Body of pancreas (tissue), 4 donors: ENCODE data around the gene ACOT7. TPM values are rescaled to one million over a fixed set of nuclear protein-coding genes. Genes with fewer than 3 reads are reported as not detected.
"Not testable (repeated sequence)": the region's sequence is repeated elsewhere in the genome, so short reads cannot be mapped to it uniquely, and the experiment has no call there.

Experiments used
- ATAC-seq: fragments of 150-250 bp; one replicate; pipeline ENCODE4 v1.9.1; 2016
- DNase-seq, 4 donors: peaks; one replicate each; pipeline ENCODE4 v3.0.0-alpha.2; 2019
- H3K27ac ChIP-seq, 4 donors: fragments of 200-600 bp; sonication (generic); 1 replicate in 3 of 4; 2 replicates in 1 of 4; pipeline versions ENCODE4 v1.5.1 to v1.6.1; 2016 to 2019; ENCODE audit warnings: mild to moderate bottlenecking in 1 of 4, mixed read lengths in 1 of 4, moderate library complexity in 1 of 4
- H3K27me3 ChIP-seq, 2 donors: fragments of 200-600 bp; sonication (generic); one replicate each; pipeline ENCODE4 v1.6.0; 2016; ENCODE audit warnings: mild to moderate bottlenecking in 1 of 2
- H3K36me3 ChIP-seq, 2 donors: fragments of 200-600 bp; sonication (generic); replicated peaks in 1 of 2; 2 replicates each; pipeline ENCODE4 v1.5.1; 2016; ENCODE audit warnings: low read depth in 2 of 2; ENCODE audit not compliant: insufficient read depth in 1 of 2
- H3K4me1 ChIP-seq: fragments of 200-600 bp; sonication (generic); one replicate; pipeline ENCODE4 v1.6.0; 2016
- H3K4me3 ChIP-seq, 2 donors: fragments of 200-600 bp; sonication (generic); 1 replicate in 1 of 2; 2 replicates in 1 of 2; pipeline ENCODE4 v1.5.1; 2016 to 2019
- H3K9me3 ChIP-seq, 3 donors: fragments of 200-600 bp; sonication (generic); 1 replicate in 2 of 3; 2 replicates in 1 of 3; pipeline ENCODE4 v1.5.1; 2016
- CTCF ChIP-seq, 7 experiments: fragments of 450-650 bp in 4 of 7; fragments of 200-600 bp in 3 of 7; sonication (generic) in 3 of 7; IDR thresholded peaks; one replicate each; pipeline ENCODE4 v1.5.1; 2016 to 2019; ENCODE audit warnings: antibody characterized with exemption in 7 of 7
- POLR2A ChIP-seq, 3 donors: fragments of 450-650 bp; IDR thresholded peaks; one replicate each; pipeline ENCODE4 v1.6.1; 2016; ENCODE audit warnings: antibody characterized with exemption in 3 of 3, mild to moderate bottlenecking in 2 of 3
- WGBS, 2 donors: methylation state at CpG; one replicate each; pipeline ENCODE4 v1.1.5; 2017; 5-methylcytosine and 5-hydroxymethylcytosine counted together
- intact Hi-C: fragments of 100-400 bp; cut with DNase I; formaldehyde crosslinking; loops from one replicate; pipeline ENCODE4 v1.15.1; 2023
- total RNA-seq, 2 donors: library from RNA; depleted of rRNA; stranded (reverse); fragments of >200 nt; gene quantifications; one replicate each; pipeline ENCODE4 v1.1.0, GENCODE V29; 2016

The ACOT7 gene
- total RNA-seq, 2 donors from 2014 or later = 6.0 to 33.0 TPM

DNA sequence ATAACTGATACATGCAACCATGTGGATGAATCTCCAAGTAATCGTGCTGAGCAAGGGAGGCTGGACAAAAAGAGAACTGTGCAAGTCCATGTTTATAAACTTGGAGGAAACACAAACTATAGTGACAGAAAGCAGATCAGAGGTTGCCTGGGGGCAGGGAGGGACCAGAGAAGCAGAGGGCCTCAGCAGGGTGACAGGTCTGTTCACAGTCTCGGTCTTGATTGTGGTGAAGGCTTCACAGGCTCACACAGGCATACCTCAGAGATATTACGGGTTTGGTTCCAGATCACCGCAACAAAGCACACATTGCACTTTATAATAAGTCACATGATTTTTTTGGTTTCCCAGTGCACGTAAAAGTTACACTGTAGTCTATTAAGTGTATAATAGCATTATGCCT is 28.5 kb downstream of the ACOT7 start:
- Histone ChIP-seq H3K27ac (no peak overlapping the region), H3K27me3 (no peaks in the 10 kb centered on the region), H3K36me3 (no peaks in the 10 kb centered on the region), H3K4me1 (peaks cover 13% of the 10 kb centered on the region), H3K4me3 (no peak overlapping the region), H3K9me3 (no peaks in the 10 kb centered on the region)
- WGBS, 2 donors = 84 to 93% methylated on average over 5 of the region's 5 CpGs
- no peak for TF ChIP-seq POLR2A (IDR thresholded peaks at IDR 0.05)
- intact Hi-C loops = loop anchor here (5.0 kb wide), 1 partner anchor 37 kb away; no protein-coding TSS in a partner anchor
- no peak for DNase-seq
- no peak for ATAC-seq

- WGBS, 2 donors = 38 to 65% methylated on average over 9 to 20 of the region's 20 CpGs
- peak; percentile 59 to 88 (median 75) for TF ChIP-seq CTCF (IDR thresholded peaks at IDR 0.05)
- H3K4me3 ChIP-seq, H3K9me3 ChIP-seq, H3K27ac ChIP-seq, H3K36me3 ChIP-seq, H3K27me3 ChIP-seq, intact Hi-C loops, ATAC-seq: not testable (repeated sequence)
- peaks cover 30% of the 10 kb centered on the region for H3K4me1 ChIP-seq
- peak; percentile 76 to 82 (median 78) for DNase-seq
These were observed 30.3 kb downstream of the ACOT7 start for GRCh38 chr1:6363085-6363884.

DNA sequence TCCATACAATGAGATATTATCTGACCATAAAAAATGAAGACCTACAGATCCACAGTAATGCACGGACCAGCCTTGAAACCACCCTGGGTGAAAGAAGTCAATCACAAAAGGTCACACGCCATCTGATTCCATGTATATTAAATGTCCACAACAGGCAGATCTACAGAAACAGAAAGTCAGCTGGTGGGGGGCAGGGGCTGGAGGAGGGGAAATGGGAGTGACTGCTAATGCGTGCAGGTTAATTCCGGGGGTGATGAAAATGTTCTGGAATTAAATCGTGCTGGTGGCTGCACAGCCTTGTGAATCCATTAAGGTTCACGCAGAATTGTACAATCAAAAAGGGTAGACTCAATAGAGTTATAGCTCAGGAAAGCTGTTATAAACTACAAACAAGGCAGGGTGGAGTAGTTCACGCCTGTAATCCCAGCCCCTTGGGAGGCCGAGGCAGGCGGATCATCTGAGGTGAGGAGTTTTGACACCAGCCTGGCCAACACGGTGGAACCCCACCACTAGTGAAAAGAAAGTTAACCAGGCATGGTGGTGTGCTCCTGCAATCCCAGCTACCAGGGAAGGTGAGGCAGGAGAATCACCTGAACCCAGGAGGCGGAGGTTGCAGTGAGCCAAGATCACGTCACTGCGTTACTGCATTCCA is 32.3 kb downstream of the ACOT7 start:
- intact Hi-C loops = no loop called here
- 86 to 87% methylated on average over 13 of the region's 13 CpGs for WGBS, 2 donors
- DNase-seq = no peak

GRCh38 chr1:6360517-6361070 is 33.0 kb downstream of the ACOT7 start:
- no peak for TF ChIP-seq POLR2A (IDR thresholded peaks at IDR 0.05)
- TF ChIP-seq CTCF (IDR thresholded peaks at IDR 0.05) = no peak
- Histone ChIP-seq H3K27me3 (no peaks in the 10 kb centered on the region), H3K9me3 (no peaks in the 10 kb centered on the region), H3K27ac (peak overlapping the region; percentile 29 to 93 (median 88)), H3K36me3 (no peaks in the 10 kb centered on the region), H3K4me1 (peaks cover 42% of the 10 kb centered on the region), H3K4me3 (no peak overlapping the region)
- intact Hi-C loops = no loop called here
- WGBS, 2 donors = 47 to 53% methylated on average over 3 to 9 of the region's 9 CpGs
- DNase-seq (no peak), ATAC-seq (no peak)

More for the DNA sequence above, 32.3 kb downstream of the ACOT7 start:
- no peak for ATAC-seq
- Histone ChIP-seq H3K9me3 (no peaks in the 10 kb centered on the region), H3K27me3 (no peaks in the 10 kb centered on the region), H3K4me3 (no peak overlapping the region), H3K27ac (peak overlapping the region in 2 of 4 donors; percentile 8 to 9), H3K4me1 (peaks cover 42% of the 10 kb centered on the region), H3K36me3 (no peaks in the 10 kb centered on the region)
- TF ChIP-seq CTCF (IDR thresholded peaks at IDR 0.05) (no peak), POLR2A (IDR thresholded peaks at IDR 0.05) (no peak)

DNA sequence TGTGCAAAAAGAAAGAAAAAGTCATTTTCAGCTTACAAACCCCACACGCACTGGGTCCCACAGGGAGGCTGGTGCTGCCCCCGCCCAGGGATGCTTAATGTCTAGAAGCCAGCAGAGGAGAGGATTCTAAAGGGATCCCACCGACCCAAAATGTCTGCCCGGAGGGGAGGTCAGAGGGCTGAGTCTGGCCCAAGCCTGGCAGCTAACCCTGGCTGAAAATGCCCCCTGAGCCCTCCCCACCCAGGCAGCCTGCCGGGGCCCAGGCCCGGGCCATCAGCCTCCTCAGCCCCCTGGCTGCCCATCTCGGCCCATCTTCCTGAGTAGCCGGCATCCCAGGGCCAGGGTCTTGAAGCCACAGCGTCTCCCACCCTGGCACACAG is 33.5 kb downstream of the ACOT7 start:
- 52 to 58% methylated on average over 3 to 9 of the region's 9 CpGs for WGBS, 2 donors
- peak overlapping the region; percentile 29 to 93 (median 88) for H3K27ac ChIP-seq
- TF ChIP-seq CTCF (IDR thresholded peaks at IDR 0.05) (no peak), POLR2A (IDR thresholded peaks at IDR 0.05) (no peak)
- no peaks in the 10 kb centered on the region for H3K36me3 ChIP-seq
- intact Hi-C loops = no loop called here
- H3K4me1 ChIP-seq = peaks cover 42% of the 10 kb centered on the region
- DNase-seq = no peak
- H3K4me3 ChIP-seq = no peak overlapping the region
- peak; percentile 4 for ATAC-seq
- H3K27me3 ChIP-seq = no peaks in the 10 kb centered on the region
- H3K9me3 ChIP-seq = no peaks in the 10 kb centered on the region
